GM19468 (cell line): ENCODE measurements around the gene SEC23A.
"Not testable (repeated sequence)": the region's sequence is repeated elsewhere in the genome, so short reads cannot be mapped to it uniquely, and the experiment has no call there.

Experiments
- ATAC-seq: cut with Tn5 transposase; IDR thresholded peaks from one replicate; pipeline ENCODE4 v1.9.1; 2021; ENCODE audit warnings: mild to moderate bottlenecking, moderate library complexity, moderate number of reproducible peaks; ENCODE audit not compliant: unreplicated experiment; ENCODE audit errors: extremely low read depth

Gene SEC23A

GRCh38 chr14:39097159-39097558 is 5.9 kb downstream of the SEC23A start:
- ATAC-seq: no peak

GRCh38 chr14:39094515-39094914 is 8.5 kb downstream of the SEC23A start:
- no peak for ATAC-seq

- ATAC-seq: no peak
These were observed 11.3 kb downstream of the SEC23A start for GRCh38 chr14:39091716-39092115.

- no peak for ATAC-seq
These were observed 12.4 kb downstream of the SEC23A start for GRCh38 chr14:39090548-39091111.

- no peak for ATAC-seq
These were observed 15.5 kb downstream of the SEC23A start for GRCh38 chr14:39087493-39087892.

GRCh38 chr14:39085933-39086332 is 17.1 kb downstream of the SEC23A start:
- no peak for ATAC-seq

- no peak for ATAC-seq
These were observed 19.9 kb downstream of the SEC23A start for GRCh38 chr14:39083127-39083526.

- no peak for ATAC-seq
These were observed 22.1 kb downstream of the SEC23A start for GRCh38 chr14:39080886-39081285.

- no peak for ATAC-seq
These were observed 31.9 kb downstream of the SEC23A start for GRCh38 chr14:39071096-39071495.

GRCh38 chr14:39069923-39070322 is 33.1 kb downstream of the SEC23A start:
- ATAC-seq: no peak

GRCh38 chr14:39069169-39069805 is 33.7 kb downstream of the SEC23A start:
- ATAC-seq: not testable (repeated sequence)

- ATAC-seq: peak; percentile 98
These were observed 42.1 kb downstream of the SEC23A start for GRCh38 chr14:39060818-39061437.

GRCh38 chr14:39055786-39056474 is 47.1 kb downstream of the SEC23A start:
- ATAC-seq: no peak

- ATAC-seq: not testable (repeated sequence)
These were observed 50.1 kb downstream of the SEC23A start for GRCh38 chr14:39052869-39053454.

GRCh38 chr14:39050389-39050788 is 52.6 kb downstream of the SEC23A start:
- ATAC-seq: no peak

- ATAC-seq: not testable (repeated sequence)
These were observed 57.1 kb downstream of the SEC23A start for GRCh38 chr14:39045889-39046288.

GRCh38 chr14:39043352-39043943 is 59.6 kb downstream of the SEC23A start:
- no peak for ATAC-seq

GRCh38 chr14:39040529-39040928 is 62.5 kb downstream of the SEC23A start:
- ATAC-seq: no peak

- ATAC-seq: no peak
These were observed 64.5 kb downstream of the SEC23A start for GRCh38 chr14:39038542-39038941.

- ATAC-seq: no peak
These were observed 66.3 kb downstream of the SEC23A start for GRCh38 chr14:39036760-39037159.
